K562 (cell line): ENCODE measurements around the gene ZNF628. TPM values are rescaled to one million over a fixed set of nuclear protein-coding genes. Genes with fewer than 3 reads are reported as not detected.
A peak's percentile ranks its signal among the peaks of the same experiment; 100 is the strongest.

Experiments used
- ESRRA ChIP-seq: fragments of 450-650 bp; IDR thresholded peaks from 2 replicates; pipeline ENCODE4 v1.6.1; 2014; ENCODE audit warnings: low read depth, mild to moderate bottlenecking, moderate library complexity, borderline replicate concordance
- FOXP1 ChIP-seq: sonication (generic); formaldehyde crosslinking; IDR thresholded peaks from 2 replicates; pipeline ENCODE4 v1.8.0; 2022; ENCODE audit warnings: mild to moderate bottlenecking, missing genetic modification reagents
- GABPB1 ChIP-seq: sonication (generic); formaldehyde crosslinking; IDR thresholded peaks from 2 replicates; pipeline ENCODE4 v1.8.0; 2022; ENCODE audit warnings: mild to moderate bottlenecking, missing genetic modification reagents
- IFI16 ChIP-seq: fragments of 250-450 bp; sonication (Bioruptor Pico); IDR thresholded peaks from 2 replicates; pipeline ENCODE4 v2.1.2; 2022; ENCODE audit warnings: mild to moderate bottlenecking, inconsistent platforms
- MTA1 ChIP-seq: fragments of 450-650 bp; IDR thresholded peaks from 2 replicates; pipeline ENCODE4 v1.6.1; 2017; ENCODE audit warnings: borderline replicate concordance
- POLR2H ChIP-seq: IDR thresholded peaks from 2 replicates; pipeline ENCODE4 v1.6.1; 2016; ENCODE audit warnings: missing genetic modification characterization, low read depth, mild to moderate bottlenecking, control low read depth, missing compliant biosample characterization, moderate library complexity
- PYGO2 ChIP-seq: fragments of 450-650 bp; IDR thresholded peaks from 2 replicates; pipeline ENCODE4 v1.6.1; 2016; ENCODE audit warnings: mild to moderate bottlenecking, missing genetic modification characterization, moderate library complexity, missing compliant biosample characterization
- RBM34 ChIP-seq: fragments of 200-400 bp; formaldehyde crosslinking; IDR thresholded peaks from 2 replicates; pipeline ENCODE4 v1.6.1; 2018; ENCODE audit warnings: low read length, borderline replicate concordance; ENCODE audit not compliant: insufficient read depth
- SRF ChIP-seq, 2 experiments: fragments of 250-450, 450-650 bp in 1 of 2; sonication (Bioruptor Pico) in 1 of 2; sonication (generic) in 1 of 2; formaldehyde crosslinking; IDR thresholded peaks; 2 replicates each; pipeline versions ENCODE4 v1.5.0 to v1.5.1; 2020 to 2022; ENCODE audit warnings: mild to moderate bottlenecking in 1 of 2, missing genetic modification reagents in 1 of 2
- TEAD4 ChIP-seq, 2 experiments: sonication (generic) in 1 of 2; formaldehyde crosslinking in 1 of 2; IDR thresholded peaks; 2 replicates each; pipeline versions ENCODE4 v1.6.1 to v1.8.0; 2012 to 2022; ENCODE audit warnings: borderline replicate concordance in 1 of 2, inconsistent platforms in 1 of 2, low read length in 1 of 2, mild to moderate bottlenecking in 1 of 2, missing genetic modification reagents in 1 of 2
- ZNF121 ChIP-seq: sonication (generic); formaldehyde crosslinking; conservative IDR thresholded peaks from 2 replicates; pipeline ENCODE4 v1.8.0; 2022; ENCODE audit warnings: missing genetic modification reagents
- ZNF134 ChIP-seq: fragments of 250-450 bp; sonication (Bioruptor Pico); conservative IDR thresholded peaks from 2 replicates; pipeline ENCODE4 v1.4.0; 2020
- polyA plus RNA-seq, 8 experiments: library from polyadenylated mRNA; depleted of rRNA in 4 of 8; stranded (reverse) in 5 of 8; unstranded in 3 of 8; fragments of >200 nt; fragmentation: Nextera tagmentation in 2 of 8; fragmentation: Illumina TruSeq in 1 of 8; extraction: Ambion mirVana in 2 of 8; extraction: Trizol in 1 of 8; gene quantifications; 2 replicates each; pipeline versions ENCODE4 v1.2.1 to v1.2.3, GENCODE V29; 2011 to 2014; ENCODE audit warnings: inconsistent platforms in 1 of 8, missing spikeins in 1 of 8
- total RNA-seq, 7 experiments: library from RNA; depleted of rRNA in 6 of 7; stranded (reverse); fragments of >200 nt in 6 of 7; fragmentation: Illumina TruSeq in 2 of 7; extraction: Trizol in 2 of 7; gene quantifications; 2 replicates each; pipeline versions ENCODE4 v1.2.1 to v1.2.3, GENCODE V29; 2011 to 2021; ENCODE audit warnings: low replicate concordance in 1 of 7
- TF ChIP-seq, protein P1 (sequence below): fragments of 250-450 bp; sonication (Bioruptor Pico); IDR thresholded peaks from 2 replicates; pipeline ENCODE4 v1.5.0; 2021; ENCODE audit warnings: mild to moderate bottlenecking, borderline replicate concordance
- TF ChIP-seq, protein P2 (sequence below), 2 experiments: IDR thresholded peaks; 2 replicates each; pipeline ENCODE4 v1.6.1; 2012; ENCODE audit warnings: improper control_type of control experiment in 2 of 2, low read depth in 2 of 2, low read length in 2 of 2, borderline replicate concordance in 1 of 2
- TF ChIP-seq, protein P3 (sequence below): fragments of 250-450 bp; sonication (Bioruptor Pico); IDR thresholded peaks from 2 replicates; pipeline ENCODE4 v1.8.0; 2022; ENCODE audit warnings: inconsistent platforms
- TF ChIP-seq, protein P4 (sequence below), 3 experiments: fragments of 200-800 bp in 1 of 3; sonication (Bioruptor generic) in 1 of 3; sonication (generic) in 1 of 3; formaldehyde crosslinking in 1 of 3; IDR thresholded peaks; 2 replicates each; pipeline versions ENCODE4 v1.6.1 to v1.8.0; 2016 to 2022; ENCODE audit warnings: mild to moderate bottlenecking in 2 of 3, missing compliant biosample characterization in 2 of 3, missing genetic modification characterization in 2 of 3, missing genetic modification reagents in 1 of 3

The ZNF628 gene
- total and polyA plus RNA-seq, 9 of the 15 experiments (the other 6 are each of a cell fraction or from before 2014, with no cell fraction given) = 0.13 to 13.6 (median 2.2) TPM; not detected in 3

DNA sequence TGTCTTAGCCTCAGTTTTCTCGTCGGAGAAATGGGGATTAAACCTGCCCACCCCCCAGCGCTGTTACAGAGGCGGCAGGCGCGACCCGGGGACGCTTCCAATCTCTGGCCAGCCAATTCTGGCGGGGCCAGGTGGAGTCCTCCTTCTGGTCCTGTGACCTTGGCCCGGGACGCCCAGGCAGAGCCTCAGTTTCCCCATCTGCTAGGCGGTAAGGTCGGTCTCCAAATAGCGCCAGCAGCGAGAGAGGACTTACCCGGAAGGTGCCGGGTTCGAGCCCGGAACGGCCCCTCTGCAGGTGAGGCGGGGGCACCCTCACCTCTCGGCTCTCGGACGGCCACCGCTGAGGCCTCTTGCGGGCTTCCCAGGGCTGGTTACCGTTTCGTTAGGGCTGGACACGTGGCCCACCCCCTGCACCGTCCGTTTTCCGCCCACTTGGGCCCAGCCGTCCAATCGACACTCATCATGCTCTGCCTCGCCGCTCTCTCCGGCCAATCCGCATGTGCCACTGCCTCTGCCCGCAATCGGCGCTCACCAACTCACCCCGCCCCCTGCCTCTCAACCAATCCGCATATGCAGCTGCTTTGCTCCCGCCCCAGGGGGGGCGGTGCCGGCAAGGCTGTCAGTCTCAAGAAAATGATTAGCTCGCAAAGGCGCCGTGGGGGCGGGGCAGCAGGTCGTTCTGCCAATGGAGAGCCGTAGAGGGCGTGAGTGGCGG is 15.0 kb upstream of the ZNF628 start, which contains the start of gene ISOC2 (continued):
- TF ChIP-seq, protein P1, sequence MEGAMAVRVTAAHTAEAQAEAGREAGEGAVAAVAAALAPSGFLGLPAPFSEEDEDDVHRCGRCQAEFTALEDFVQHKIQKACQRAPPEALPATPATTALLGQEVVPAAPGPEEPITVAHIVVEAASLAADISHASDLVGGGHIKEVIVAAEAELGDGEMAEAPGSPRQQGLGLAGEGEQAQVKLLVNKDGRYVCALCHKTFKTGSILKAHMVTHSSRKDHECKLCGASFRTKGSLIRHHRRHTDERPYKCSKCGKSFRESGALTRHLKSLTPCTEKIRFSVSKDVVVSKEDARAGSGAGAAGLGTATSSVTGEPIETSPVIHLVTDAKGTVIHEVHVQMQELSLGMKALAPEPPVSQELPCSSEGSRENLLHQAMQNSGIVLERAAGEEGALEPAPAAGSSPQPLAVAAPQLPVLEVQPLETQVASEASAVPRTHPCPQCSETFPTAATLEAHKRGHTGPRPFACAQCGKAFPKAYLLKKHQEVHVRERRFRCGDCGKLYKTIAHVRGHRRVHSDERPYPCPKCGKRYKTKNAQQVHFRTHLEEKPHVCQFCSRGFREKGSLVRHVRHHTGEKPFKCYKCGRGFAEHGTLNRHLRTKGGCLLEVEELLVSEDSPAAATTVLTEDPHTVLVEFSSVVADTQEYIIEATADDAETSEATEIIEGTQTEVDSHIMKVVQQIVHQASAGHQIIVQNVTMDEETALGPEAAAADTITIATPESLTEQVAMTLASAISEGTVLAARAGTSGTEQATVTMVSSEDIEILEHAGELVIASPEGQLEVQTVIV (CRISPR knock-in tag) = no peak
- TF ChIP-seq MTA1 (no peak), ZNF121 (CRISPR knock-in tag) (peak; percentile 21; the same call in 1 of the 2 replicates), SRF (CRISPR knock-in tag; IDR thresholded peaks at IDR 0.05) (peak in 1 of 2 experiments; percentile 43; a peak in 1 of 4 replicates), PYGO2 (0 out of 2 replicates have a peak, but pooled peaks have one; percentile 52), IFI16 (no peak), ZNF134 (CRISPR knock-in tag) (no peak), TEAD4 (IDR thresholded peaks at IDR 0.05; ENCODE audit: low read length) (0 out of 2 replicates have a peak, but pooled peaks have one; percentile 6), TEAD4 (CRISPR knock-in tag; IDR thresholded peaks at IDR 0.05; ENCODE audit: borderline replicate concordance) (no peak), FOXP1 (peak; percentile 92), GABPB1 (peak; percentile 72; the same call in 1 of the 2 replicates), ESRRA (peak; percentile 100), RBM34 (no peak), POLR2H (tag) (peak; percentile 76)
- TF ChIP-seq, protein P2, sequence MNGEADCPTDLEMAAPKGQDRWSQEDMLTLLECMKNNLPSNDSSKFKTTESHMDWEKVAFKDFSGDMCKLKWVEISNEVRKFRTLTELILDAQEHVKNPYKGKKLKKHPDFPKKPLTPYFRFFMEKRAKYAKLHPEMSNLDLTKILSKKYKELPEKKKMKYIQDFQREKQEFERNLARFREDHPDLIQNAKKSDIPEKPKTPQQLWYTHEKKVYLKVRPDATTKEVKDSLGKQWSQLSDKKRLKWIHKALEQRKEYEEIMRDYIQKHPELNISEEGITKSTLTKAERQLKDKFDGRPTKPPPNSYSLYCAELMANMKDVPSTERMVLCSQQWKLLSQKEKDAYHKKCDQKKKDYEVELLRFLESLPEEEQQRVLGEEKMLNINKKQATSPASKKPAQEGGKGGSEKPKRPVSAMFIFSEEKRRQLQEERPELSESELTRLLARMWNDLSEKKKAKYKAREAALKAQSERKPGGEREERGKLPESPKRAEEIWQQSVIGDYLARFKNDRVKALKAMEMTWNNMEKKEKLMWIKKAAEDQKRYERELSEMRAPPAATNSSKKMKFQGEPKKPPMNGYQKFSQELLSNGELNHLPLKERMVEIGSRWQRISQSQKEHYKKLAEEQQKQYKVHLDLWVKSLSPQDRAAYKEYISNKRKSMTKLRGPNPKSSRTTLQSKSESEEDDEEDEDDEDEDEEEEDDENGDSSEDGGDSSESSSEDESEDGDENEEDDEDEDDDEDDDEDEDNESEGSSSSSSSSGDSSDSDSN (IDR thresholded peaks at IDR 0.05; ENCODE audit: borderline replicate concordance in 1 of 2, low read depth in 2 of 2, low read length in 2 of 2) = no peak
- TF ChIP-seq, protein P3, sequence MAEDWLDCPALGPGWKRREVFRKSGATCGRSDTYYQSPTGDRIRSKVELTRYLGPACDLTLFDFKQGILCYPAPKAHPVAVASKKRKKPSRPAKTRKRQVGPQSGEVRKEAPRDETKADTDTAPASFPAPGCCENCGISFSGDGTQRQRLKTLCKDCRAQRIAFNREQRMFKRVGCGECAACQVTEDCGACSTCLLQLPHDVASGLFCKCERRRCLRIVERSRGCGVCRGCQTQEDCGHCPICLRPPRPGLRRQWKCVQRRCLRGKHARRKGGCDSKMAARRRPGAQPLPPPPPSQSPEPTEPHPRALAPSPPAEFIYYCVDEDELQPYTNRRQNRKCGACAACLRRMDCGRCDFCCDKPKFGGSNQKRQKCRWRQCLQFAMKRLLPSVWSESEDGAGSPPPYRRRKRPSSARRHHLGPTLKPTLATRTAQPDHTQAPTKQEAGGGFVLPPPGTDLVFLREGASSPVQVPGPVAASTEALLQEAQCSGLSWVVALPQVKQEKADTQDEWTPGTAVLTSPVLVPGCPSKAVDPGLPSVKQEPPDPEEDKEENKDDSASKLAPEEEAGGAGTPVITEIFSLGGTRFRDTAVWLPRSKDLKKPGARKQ (CRISPR knock-in tag) = no peak
- TF ChIP-seq, protein P4, sequence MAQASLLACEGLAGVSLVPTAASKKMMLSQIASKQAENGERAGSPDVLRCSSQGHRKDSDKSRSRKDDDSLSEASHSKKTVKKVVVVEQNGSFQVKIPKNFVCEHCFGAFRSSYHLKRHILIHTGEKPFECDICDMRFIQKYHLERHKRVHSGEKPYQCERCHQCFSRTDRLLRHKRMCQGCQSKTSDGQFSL (CRISPR knock-in tag; IDR thresholded peaks at IDR 0.05) = peak; percentile 87
- TF ChIP-seq, protein P4 (tag; IDR thresholded peaks at IDR 0.05) = peak in 1 of 2 experiments; percentile 58; a peak in 1 of 4 replicates
